Activated T-cell treated with anti-CD3 and anti-CD28 coated beads, Interleukin-2, amount 50 U/mL, for 4 hours (primary cell): ENCODE data around the gene KBTBD3. TPM values are rescaled to one million over a fixed set of nuclear protein-coding genes. Genes with fewer than 3 reads are reported as not detected.
A peak's percentile ranks its signal among the peaks of the same experiment; 100 is the strongest.
"Not testable (repeated sequence)": the region's sequence is repeated elsewhere in the genome, so short reads cannot be mapped to it uniquely, and the experiment has no call there.

Source experiments
- ATAC-seq, 2 donors: fragments of 200-7000 bp; cut with Tn5 transposase; one replicate each; pipeline ENCODE4 v1.10.0; 2021
- DNase-seq: peaks from one replicate; pipeline ENCODE4 v3.0.0-alpha.2; 2020
- H3K27me3 Mint-ChIP-seq: one replicate; pipeline ENCODE4 v1.8.0; 2021; ENCODE audit warnings: low read depth, mixed read lengths
- H3K36me3 Mint-ChIP-seq: one replicate; pipeline ENCODE4 v1.8.0; 2022; ENCODE audit warnings: mixed read lengths; ENCODE audit not compliant: insufficient read depth
- H3K4me1 Mint-ChIP-seq: one replicate; pipeline ENCODE4 v1.8.0; 2021; ENCODE audit warnings: low read depth, mixed read lengths
- H3K4me3 Mint-ChIP-seq: one replicate; pipeline ENCODE4 v1.8.0; 2021; ENCODE audit warnings: mild to moderate bottlenecking, moderate library complexity, mixed read lengths
- H3K9me3 Mint-ChIP-seq: one replicate; pipeline ENCODE4 v1.8.0; 2021; ENCODE audit warnings: mixed read lengths
- total RNA-seq, 3 donors: library from RNA; stranded (reverse); gene quantifications; one replicate each; pipeline ENCODE4 v1.2.1, GENCODE V29; 2021

KBTBD3 gene
- total RNA-seq, 3 donors from 2014 or later, result 0.61 to 2.4 (median 1.9) TPM

GRCh38 chr11:106077609-106078455 is 685 bp upstream of the KBTBD3 start, which contains the start of gene AASDHPPT:
TSS of gene AASDHPPT (plus strand) at chr11:106077662. CDS start at chr11:106077711, 49 bp downstream.
- H3K36me3 Mint-ChIP-seq, result peaks cover 18% of the 10 kb centered on the region
- peaks cover 55% of the 10 kb centered on the region for H3K4me1 Mint-ChIP-seq
- peak within 1 kb of the TSS; percentile 97 for H3K4me3 Mint-ChIP-seq
- H3K27me3 Mint-ChIP-seq, result no peaks in the 10 kb centered on the region
- DNase-seq (no peak), ATAC-seq (peak; percentile 17 to 22)
- no peaks in the 10 kb centered on the region for H3K9me3 Mint-ChIP-seq

- peak overlapping the region; percentile 97 for H3K4me3 Mint-ChIP-seq
- DNase-seq (no peak), ATAC-seq (no peak)
- no peaks in the 10 kb centered on the region for H3K9me3 Mint-ChIP-seq
- H3K36me3 Mint-ChIP-seq, result peaks cover 15% of the 10 kb centered on the region
- H3K4me1 Mint-ChIP-seq, result peaks cover 43% of the 10 kb centered on the region
- no peaks in the 10 kb centered on the region for H3K27me3 Mint-ChIP-seq
Measured at GRCh38 chr11:106076171-106076918, 802 bp downstream of the KBTBD3 start.

GRCh38 chr11:106072804-106073203 is 4.3 kb downstream of the KBTBD3 start:
- no peak for ATAC-seq
- Mint-ChIP-seq H3K36me3 (peaks cover 8% of the 10 kb centered on the region), H3K4me3 (no peak overlapping the region), H3K4me1 (peaks cover 18% of the 10 kb centered on the region), H3K27me3 (no peaks in the 10 kb centered on the region), H3K9me3 (no peaks in the 10 kb centered on the region)
- DNase-seq, result no peak

- no peak for ATAC-seq
- H3K27me3 Mint-ChIP-seq, result no peaks in the 10 kb centered on the region
- peaks cover 8% of the 10 kb centered on the region for H3K4me1 Mint-ChIP-seq
Measured at GRCh38 chr11:106070606-106071005, 6.5 kb downstream of the KBTBD3 start.

GRCh38 chr11:106063009-106063408 is 14.1 kb downstream of the KBTBD3 start:
- DNase-seq (no peak), ATAC-seq (no peak)
- Mint-ChIP-seq H3K27me3 (no peaks in the 10 kb centered on the region), H3K9me3 (no peaks in the 10 kb centered on the region), H3K4me1 (peaks cover 11% of the 10 kb centered on the region), H3K36me3 (peaks cover 11% of the 10 kb centered on the region), H3K4me3 (no peak overlapping the region)

More at GRCh38 chr11:106070606-106071005, 6.5 kb downstream of the KBTBD3 start:
- Mint-ChIP-seq H3K9me3 (no peaks in the 10 kb centered on the region), H3K36me3 (peaks cover 10% of the 10 kb centered on the region), H3K4me3 (no peak overlapping the region)
- no peak for DNase-seq

- Mint-ChIP-seq H3K9me3 (no peaks in the 10 kb centered on the region), H3K4me3 (no peak overlapping the region), H3K36me3 (peaks cover 14% of the 10 kb centered on the region), H3K4me1 (peaks cover 11% of the 10 kb centered on the region), H3K27me3 (no peaks in the 10 kb centered on the region)
- DNase-seq, result no peak
- ATAC-seq, result no peak
Measured at GRCh38 chr11:106061954-106062949, 14.9 kb downstream of the KBTBD3 start.

GRCh38 chr11:106061249-106061784 is 15.8 kb downstream of the KBTBD3 start:
- ATAC-seq (no peak), DNase-seq (no peak)
- H3K27me3 Mint-ChIP-seq, result no peaks in the 10 kb centered on the region
- no peak overlapping the region for H3K4me3 Mint-ChIP-seq
- H3K36me3 Mint-ChIP-seq, result peaks cover 19% of the 10 kb centered on the region
- H3K9me3 Mint-ChIP-seq, result no peaks in the 10 kb centered on the region
- peaks cover 11% of the 10 kb centered on the region for H3K4me1 Mint-ChIP-seq

GRCh38 chr11:106059617-106060016 is 17.5 kb downstream of the KBTBD3 start:
- ATAC-seq (no peak), DNase-seq (no peak)
- Mint-ChIP-seq H3K4me3 (no peak overlapping the region), H3K4me1 (peaks cover 10% of the 10 kb centered on the region), H3K9me3 (no peaks in the 10 kb centered on the region), H3K27me3 (no peaks in the 10 kb centered on the region), H3K36me3 (peaks cover 14% of the 10 kb centered on the region)

- ATAC-seq, H3K4me3 Mint-ChIP-seq, H3K27me3 Mint-ChIP-seq, H3K4me1 Mint-ChIP-seq, H3K9me3 Mint-ChIP-seq, DNase-seq: not testable (repeated sequence)
- peaks cover 17% of the 10 kb centered on the region for H3K36me3 Mint-ChIP-seq
Measured at GRCh38 chr11:106058377-106058776, 18.8 kb downstream of the KBTBD3 start.

GRCh38 chr11:106051103-106051502 is 26.0 kb downstream of the KBTBD3 start:
- ATAC-seq, result no peak
- H3K9me3 Mint-ChIP-seq, result no peaks in the 10 kb centered on the region

GRCh38 chr11:106049727-106050476 is 27.2 kb downstream of the KBTBD3 start:
- Mint-ChIP-seq H3K27me3 (peaks cover 7% of the 10 kb centered on the region), H3K36me3 (peaks cover 4% of the 10 kb centered on the region), H3K9me3 (no peaks in the 10 kb centered on the region), H3K4me3 (no peak overlapping the region), H3K4me1 (no peaks in the 10 kb centered on the region)
- no peak for ATAC-seq
- no peak for DNase-seq

More at GRCh38 chr11:106051103-106051502, 26.0 kb downstream of the KBTBD3 start:
- H3K27me3 Mint-ChIP-seq, result peaks cover 2% of the 10 kb centered on the region
- no peak for DNase-seq
- no peaks in the 10 kb centered on the region for H3K4me1 Mint-ChIP-seq
- H3K36me3 Mint-ChIP-seq, result peaks cover 4% of the 10 kb centered on the region
- H3K4me3 Mint-ChIP-seq, result no peak overlapping the region

GRCh38 chr11:106047631-106048030 is 29.5 kb downstream of the KBTBD3 start:
- H3K27me3 Mint-ChIP-seq, result peaks cover 13% of the 10 kb centered on the region
- ATAC-seq (no peak), DNase-seq (no peak)
- H3K36me3 Mint-ChIP-seq, result no peaks in the 10 kb centered on the region
- no peaks in the 10 kb centered on the region for H3K9me3 Mint-ChIP-seq
- H3K4me3 Mint-ChIP-seq, result no peak overlapping the region
- no peaks in the 10 kb centered on the region for H3K4me1 Mint-ChIP-seq

GRCh38 chr11:106043540-106043939 is 33.6 kb downstream of the KBTBD3 start:
- ATAC-seq, result no peak
- Mint-ChIP-seq H3K4me1 (no peaks in the 10 kb centered on the region), H3K36me3 (no peaks in the 10 kb centered on the region), H3K9me3 (no peaks in the 10 kb centered on the region), H3K27me3 (peaks cover 27% of the 10 kb centered on the region), H3K4me3 (no peak overlapping the region)
- DNase-seq, result no peak
